K562 (cell line): ENCODE results near the gene CYB5R3. TPM values are rescaled to one million over a fixed set of nuclear protein-coding genes. Genes with fewer than 3 reads are reported as not detected.
A peak's percentile ranks its signal among the peaks of the same experiment; 100 is the strongest.

ENCODE experiments used
- ATAC-seq: fragments of 200-7000 bp; cut with Tn5 transposase; 3 replicates; pipeline ENCODE4 v1.9.1; 2020; ENCODE audit warnings: moderate library complexity
- BruUV-seq: library from RNA; stranded (reverse); fragments of 400-500 nt; replicated peaks from 2 replicates; lab custom pipeline; 2021; lab: Mats Ljungman, UMichigan
- CTCF ChIA-PET: fragments of 300-600 bp; formaldehyde crosslinking; extraction: SDS; loops from one replicate; lab custom pipeline; 2021; ENCODE audit warnings: low intra/inter-chr PET ratio; lab: Yijun Ruan, JAX
- POLR2A ChIA-PET: fragments of 300-600, 350-650 bp; sonication (Branson Sonifier 250); formaldehyde crosslinking; extraction: SDS; loops from one replicate; lab custom pipeline; 2021; ENCODE audit warnings: antibody characterized with exemption, inconsistent platforms; lab: Yijun Ruan, JAX
- DNase-seq, 4 experiments: peaks; one replicate each; pipeline versions ENCODE4 v3.0.0 to v3.0.0-alpha.2; 2011 to 2018; ENCODE audit warnings: low spot score in 3 of 4, mixed read lengths in 3 of 4; ENCODE audit errors: extremely low read depth in 1 of 4
- FAIRE-seq: peaks from 2 replicates; lab custom pipeline; 2011; peaks lifted over from hg19 to GRCh38; lab: Jason Lieb, UNC
- H2AFZ ChIP-seq: 2 replicates; pipeline ENCODE4 v1.6.0; 2011; ENCODE audit warnings: low read depth, low read length, control low read depth, inconsistent platforms
- H3K27ac ChIP-seq: fragments of 200-600 bp; 3 replicates; pipeline ENCODE4 v1.8.0; 2011; ENCODE audit warnings: low read depth, mild to moderate bottlenecking, control low read depth, inconsistent platforms, low read length, moderate library complexity, mixed read lengths; ENCODE audit errors: extremely low read depth
- H3K27me3 ChIP-seq, 2 experiments: fragments of 300-600 bp in 1 of 2; 2 replicates in 1 of 2; 3 replicates in 1 of 2; pipeline versions ENCODE4 v1.6.0 to v1.8.0; 2011; ENCODE audit warnings: inconsistent platforms in 2 of 2, low read length in 2 of 2, mild to moderate bottlenecking in 1 of 2, mixed read lengths in 1 of 2, moderate library complexity in 1 of 2; ENCODE audit not compliant: control insufficient read depth in 2 of 2, insufficient read depth in 2 of 2
- H3K36me3 ChIP-seq: fragments of 300-600 bp; 3 replicates; pipeline ENCODE4 v1.8.0; 2011; ENCODE audit warnings: mild to moderate bottlenecking, low read length, inconsistent platforms; ENCODE audit not compliant: control insufficient read depth, insufficient read depth
- H3K4me1 ChIP-seq, 2 experiments: fragments of 200-600 bp in 1 of 2; replicated peaks in 1 of 2; 2 replicates in 1 of 2; 3 replicates in 1 of 2; pipeline versions ENCODE4 v1.5.1 to v1.8.0; 2011; ENCODE audit warnings: inconsistent platforms in 2 of 2, low read length in 2 of 2, mild to moderate bottlenecking in 1 of 2, mixed read lengths in 1 of 2, moderate library complexity in 1 of 2; ENCODE audit not compliant: control insufficient read depth in 2 of 2, insufficient read depth in 2 of 2
- H3K4me2 ChIP-seq: 2 replicates; pipeline ENCODE4 v1.6.1; 2011; ENCODE audit warnings: low read length, control low read depth, inconsistent platforms, mixed read lengths; ENCODE audit not compliant: insufficient read depth
- H3K4me3 ChIP-seq: fragments of 200-600 bp; sonication (generic), shearing (Covaris generic); 2 replicates; pipeline ENCODE4 v1.5.1; 2016; ENCODE audit warnings: control low read depth, inconsistent platforms
- H3K79me2 ChIP-seq: fragments of 200-600 bp; 3 replicates; pipeline ENCODE4 v1.8.0; 2011; ENCODE audit warnings: low read length, inconsistent platforms; ENCODE audit not compliant: control insufficient read depth, insufficient read depth
- H3K9ac ChIP-seq, 2 experiments: 2 replicates each; pipeline versions ENCODE4 v1.6.0 to v1.6.1; 2011; ENCODE audit warnings: low read depth in 2 of 2, low read length in 2 of 2, control low read depth in 1 of 2, inconsistent platforms in 1 of 2, mild to moderate bottlenecking in 1 of 2, mixed read lengths in 1 of 2; ENCODE audit not compliant: insufficient read depth in 1 of 2
- H3K9me1 ChIP-seq: one replicate; pipeline ENCODE4 v1.6.0; 2011; ENCODE audit warnings: inconsistent platforms, mild to moderate bottlenecking, low read length, moderate library complexity; ENCODE audit not compliant: control insufficient read depth, insufficient read depth
- H3K9me3 ChIP-seq: replicated peaks from 2 replicates; pipeline ENCODE4 v1.5.1; 2011; ENCODE audit warnings: low read depth, low read length, inconsistent platforms; ENCODE audit not compliant: control insufficient read depth, insufficient read depth
- H4K20me1 ChIP-seq: replicated peaks from 2 replicates; pipeline ENCODE4 v1.6.1; 2011; ENCODE audit warnings: low read length, inconsistent platforms, mixed read lengths; ENCODE audit not compliant: control insufficient read depth, insufficient read depth
- CBFB ChIP-seq: sonication (generic); formaldehyde crosslinking; IDR thresholded peaks from 2 replicates; pipeline ENCODE4 v1.4.0; 2020; ENCODE audit warnings: mild to moderate bottlenecking, missing genetic modification reagents
- NFXL1 ChIP-seq: fragments of 450-650 bp; formaldehyde crosslinking; IDR thresholded peaks from 2 replicates; pipeline ENCODE4 v1.4.0; 2021; ENCODE audit warnings: mild to moderate bottlenecking
- SP2 ChIP-seq: IDR thresholded peaks from 2 replicates; pipeline ENCODE4 v1.6.1; 2011; ENCODE audit warnings: mild to moderate bottlenecking, low read depth, low read length, moderate library complexity; ENCODE audit not compliant: poor library complexity, severe bottlenecking; ENCODE audit errors: extremely low read depth
- TCF15 ChIP-seq: fragments of 250-450 bp; sonication (Bioruptor Pico); IDR thresholded peaks from 2 replicates; pipeline ENCODE4 v1.8.0; 2022; ENCODE audit warnings: moderate library complexity, mild to moderate bottlenecking, inconsistent platforms
- TCFL5 ChIP-seq: fragments of 250-450 bp; sonication (Bioruptor Pico); conservative IDR thresholded peaks from 2 replicates; pipeline ENCODE4 v1.6.1; 2021; ENCODE audit warnings: mild to moderate bottlenecking, moderate library complexity, matching md5 sums
- TGIF2 ChIP-seq: sonication (generic); formaldehyde crosslinking; IDR thresholded peaks from 2 replicates; pipeline ENCODE4 v1.8.1; 2022; ENCODE audit warnings: mild to moderate bottlenecking, missing genetic modification reagents, moderate library complexity
- TRIM24 ChIP-seq, 2 experiments: fragments of 450-650 bp; IDR thresholded peaks; 2 replicates each; pipeline ENCODE4 v1.6.1; 2016
- WGBS: fragments of 100-300 bp; shearing (Covaris generic); methylation state at CpG from one replicate; pipeline ENCODE4 v1.1.6; 2016; ENCODE audit warnings: low coverage, mixed read lengths; ENCODE audit not compliant: insufficient coverage; ENCODE audit errors: missing lambda C conversion rate; 5-methylcytosine and 5-hydroxymethylcytosine counted together
- in situ Hi-C: fragments of 300-500 bp; cut with MboI; formaldehyde crosslinking; loops from 4 replicates; pipeline ENCODE4 v1.15.0; 2018; ENCODE audit warnings: inconsistent platforms, mixed read lengths
- intact Hi-C: fragments of 100-400 bp; cut with micrococcal nuclease; formaldehyde crosslinking; loops from 2 replicates; pipeline ENCODE4 v1.14.2; 2022
- polyA plus RNA-seq, 8 experiments: library from polyadenylated mRNA; depleted of rRNA in 4 of 8; stranded (reverse) in 5 of 8; unstranded in 3 of 8; fragments of >200 nt; fragmentation: Nextera tagmentation in 2 of 8; fragmentation: Illumina TruSeq in 1 of 8; extraction: Ambion mirVana in 2 of 8; extraction: Trizol in 1 of 8; gene quantifications; 2 replicates each; pipeline versions ENCODE4 v1.2.1 to v1.2.3, GENCODE V29; 2011 to 2014; ENCODE audit warnings: inconsistent platforms in 1 of 8, missing spikeins in 1 of 8
- total RNA-seq, 7 experiments: library from RNA; depleted of rRNA in 6 of 7; stranded (reverse); fragments of >200 nt in 6 of 7; fragmentation: Illumina TruSeq in 2 of 7; extraction: Trizol in 2 of 7; gene quantifications; 2 replicates each; pipeline versions ENCODE4 v1.2.1 to v1.2.3, GENCODE V29; 2011 to 2021; ENCODE audit warnings: low replicate concordance in 1 of 7

Gene CYB5R3
- total and polyA plus RNA-seq, 9 of the 15 experiments (the other 6 are each of a cell fraction or from before 2014, with no cell fraction given), result 1.4 to 66.8 (median 23.4) TPM

DNA sequence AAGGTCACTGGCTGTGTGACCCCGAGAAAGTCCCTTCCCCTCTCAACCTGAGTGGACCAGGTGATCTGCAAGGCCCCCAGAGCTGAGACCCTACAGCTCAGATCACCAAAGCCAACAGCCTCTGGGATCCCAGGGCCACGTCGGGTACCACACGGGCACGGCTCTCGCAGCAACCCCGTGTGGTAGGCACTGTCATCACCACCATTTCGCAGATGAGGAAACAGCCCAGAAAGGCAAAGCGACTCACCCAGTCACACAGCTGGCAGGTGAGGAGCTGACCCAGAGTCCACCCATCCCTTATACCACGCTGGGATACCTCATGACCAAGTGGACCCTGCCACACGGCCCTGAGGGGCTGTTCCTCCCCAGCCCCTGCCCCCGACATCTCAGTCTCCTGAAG, 11.6 kb downstream of the CYB5R3 start:
- intact Hi-C loops (no loop called here), in situ Hi-C loops (no loop called here)
- Histone ChIP-seq H3K27ac (no peak overlapping the region), H3K79me2 (peaks cover 16% of the 10 kb centered on the region), H3K27me3 (no peaks in the 10 kb centered on the region), H3K4me3 (no peak overlapping the region), H4K20me1 (no peaks in the 10 kb centered on the region), H3K9ac (peak overlapping the region in 1 of 2 experiments; percentile 17; a peak in 1 of 4 replicates), H3K9me3 (no peaks in the 10 kb centered on the region), H2AFZ (no peak overlapping the region)
- DNase-seq (no peak), FAIRE-seq (no peak), ATAC-seq (no peak)
- no TSS peak for BruUV-seq
- CTCF ChIA-PET, result no interaction called here
- WGBS, result 81% methylated on average over 9 of the region's 12 CpGs
- no peak for TF ChIP-seq NFXL1
- no peak for TF ChIP-seq CBFB (CRISPR knock-in tag)
- no peak for TF ChIP-seq TCFL5
- TF ChIP-seq TRIM24 (IDR thresholded peaks at IDR 0.05), result no peak
- no peak for TF ChIP-seq TCF15 (CRISPR knock-in tag)
- no peak for TF ChIP-seq TGIF2 (CRISPR knock-in tag)
- TF ChIP-seq SP2, result no peak
- TF ChIP-seq, all 486 proteins: peak for 0
- POLR2A ChIA-PET, result interaction anchor here (0.6 to 1.7 kb wide), 7 partner anchors 9 to 446 kb away, joined by 3 to 13 read pairs (median 3); no protein-coding TSS in a partner anchor
- Histone ChIP-seq H3K4me1 (peaks cover under 1 to 9% of the 10 kb centered on the region in 2 experiments; a peak in 4 of 5 replicates), H3K36me3 (peaks cover 28% of the 10 kb centered on the region; the same call in 2 of the 3 replicates), H3K4me2 (no peak overlapping the region), H3K9me1 (no peaks in the 10 kb centered on the region)
